Ovary (tissue), 9 donors: ENCODE data around the gene BIRC6. TPM values are rescaled to one million over a fixed set of nuclear protein-coding genes. Genes with fewer than 3 reads are reported as not detected.

Source experiments
- DNase-seq, 5 donors: peaks; one replicate each; pipeline ENCODE4 v3.0.0-alpha.2; 2019 to 2020
- H3K27ac ChIP-seq, 2 donors: fragments of 200-600 bp; one replicate each; pipeline versions ENCODE4 v1.5.1 to v1.8.0; 2019 to 2022
- H3K27me3 ChIP-seq: fragments of 200-600 bp; one replicate; pipeline ENCODE4 v1.8.0; 2022
- H3K36me3 ChIP-seq: fragments of 200-600 bp; sonication (generic); one replicate; pipeline ENCODE4 v1.5.1; 2019
- H3K4me1 ChIP-seq: one replicate; pipeline ENCODE4 v1.8.1; 2013; ENCODE audit warnings: mild to moderate bottlenecking, moderate library complexity; ENCODE audit not compliant: insufficient read depth
- H3K4me3 ChIP-seq: fragments of 200-600 bp; sonication (generic); one replicate; pipeline ENCODE4 v1.5.1; 2017
- H3K9me3 ChIP-seq, 2 donors: fragments of 200-600 bp in 1 of 2; sonication (generic) in 1 of 2; one replicate each; pipeline versions ENCODE4 v1.5.1 to v1.8.1; 2013 to 2019; ENCODE audit warnings: mild to moderate bottlenecking in 1 of 2, moderate library complexity in 1 of 2
- CTCF ChIP-seq, 3 donors: fragments of 450-650 bp in 2 of 3; fragments of 200-600 bp in 1 of 3; IDR thresholded peaks; one replicate each; pipeline versions ENCODE4 v1.5.1 to v1.8.0; 2016 to 2022; ENCODE audit warnings: antibody characterized with exemption in 3 of 3, mild to moderate bottlenecking in 1 of 3
- EP300 ChIP-seq: sonication (generic); formaldehyde crosslinking; IDR thresholded peaks from one replicate; pipeline ENCODE4 v1.6.1; 2017; ENCODE audit warnings: antibody characterized with exemption
- POLR2A ChIP-seq: fragments of 450-650 bp; IDR thresholded peaks from one replicate; pipeline ENCODE4 v1.6.1; 2017; ENCODE audit warnings: antibody characterized with exemption, mild to moderate bottlenecking, moderate library complexity
- WGBS, 3 donors: extraction: QIAGEN DNeasy Blood & Tissue Kit in 1 of 3; methylation state at CpG; one replicate each; pipeline versions ENCODE4 v1.1.5 to v1.1.7; 2013 to 2017; 5-methylcytosine and 5-hydroxymethylcytosine counted together
- intact Hi-C, 4 donors: fragments of 100-400 bp; cut with DNase I; formaldehyde crosslinking; loops; one replicate each; pipeline versions ENCODE4 v1.11.0 to v1.15.1; 2022 to 2023
- polyA plus RNA-seq, 2 donors: library from polyadenylated mRNA; stranded (reverse); fragments of 200-250 nt in 1 of 2; fragments of 350-450 nt in 1 of 2; fragmentation: Illumina TruSeq in 1 of 2; extraction: RNeasy Lipid Tissue Mini Kit (QIAGEN cat#74804) in 1 of 2; gene quantifications; one replicate each; pipeline ENCODE4 v1.2.3, GENCODE V29; 2013 to 2014
- total RNA-seq, 7 donors: library from RNA; depleted of rRNA in 2 of 7; stranded (reverse); fragments of >200 nt in 2 of 7; fragmentation: NEBNext Ultra II Directional in 3 of 7; extraction: Animal tissue kit (Norgen Biotek cat#: 25700) in 3 of 7; gene quantifications; one replicate each; pipeline versions ENCODE4 v1.1.0 to v1.2.4, GENCODE V29; 2016 to 2023
- donor health status: DM: no; HTN: no; CAD: no; lungs with moderate emphysema.
- donor health status: DM: no; HTN: no; CAD: no.
- donor health status: Bipolar disorder and iron deficiency.
- donor health status: DM: yes; HTN: yes; CAD: no.
- donor health status: DM: no; HTN: no; CAD: no.
- donor health status: DM: yes; HTN: yes; CAD: no.

BIRC6 gene
- total and polyA plus RNA-seq, 9 donors, result 24.0 to 125 (median 92.2) TPM

DNA sequence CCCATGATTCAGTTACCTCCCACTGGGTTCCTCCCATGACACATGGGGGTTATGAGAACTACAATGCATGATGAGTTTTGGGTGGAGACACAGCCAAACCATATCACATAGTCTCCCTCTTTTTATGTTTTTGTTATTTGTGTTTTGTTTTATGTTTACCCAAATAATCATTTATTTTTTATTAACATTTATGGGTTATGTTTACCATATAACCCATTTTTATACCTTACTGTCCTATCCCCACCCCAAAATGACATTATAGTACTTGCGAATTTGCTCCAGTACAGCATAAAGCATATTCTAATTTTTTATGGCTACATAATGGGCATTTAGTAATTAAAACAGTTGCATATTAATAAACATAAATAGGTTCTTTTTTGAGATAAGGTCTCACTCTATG lies 209.1 kb downstream of the BIRC6 start:
- Histone ChIP-seq H3K9me3 (peaks cover 0 to 3% of the 10 kb centered on the region in 2 donors), H3K27me3 (no peaks in the 10 kb centered on the region), H3K4me1 (no peaks in the 10 kb centered on the region), H3K36me3 (no peaks in the 10 kb centered on the region), H3K4me3 (no peak overlapping the region), H3K27ac (no peak overlapping the region)
- intact Hi-C loops, result no loop called here
- 96 to 98% (median 98%) methylated on average over 1 of the region's 1 CpG for WGBS, 3 donors
- TF ChIP-seq EP300 (no peak), POLR2A (no peak), CTCF (IDR thresholded peaks at IDR 0.05) (no peak)
- no peak for DNase-seq

DNA sequence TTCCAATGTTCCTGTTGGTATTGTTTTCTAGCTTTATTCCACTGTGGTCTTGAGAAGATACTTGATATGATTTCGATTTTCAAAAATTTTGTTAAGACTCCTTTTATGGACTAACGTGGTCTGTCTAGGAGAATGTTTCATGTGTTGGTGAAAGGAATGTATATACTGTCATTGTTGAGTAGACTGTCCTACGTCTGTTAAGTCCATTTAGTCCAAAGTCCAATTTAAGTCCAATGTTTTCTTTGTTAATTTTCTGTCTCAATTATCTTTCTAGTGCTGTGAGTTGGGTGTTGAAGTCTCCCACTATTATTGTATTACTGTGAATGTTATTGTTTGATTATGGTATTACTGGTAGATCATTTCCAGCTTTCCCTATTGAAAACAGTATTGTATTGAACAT lies 215.2 kb downstream of the BIRC6 start:
- Histone ChIP-seq H3K27me3 (no peaks in the 10 kb centered on the region), H3K9me3 (no peaks in the 10 kb centered on the region)

GRCh38 chr2:32572737-32573136 lies 215.9 kb downstream of the BIRC6 start:
- no peak for TF ChIP-seq POLR2A
- TF ChIP-seq CTCF (IDR thresholded peaks at IDR 0.05), result no peak
- Histone ChIP-seq H3K9me3 (no peaks in the 10 kb centered on the region), H3K4me3 (no peak overlapping the region), H3K27me3 (no peaks in the 10 kb centered on the region), H3K4me1 (no peaks in the 10 kb centered on the region), H3K27ac (no peak overlapping the region), H3K36me3 (no peaks in the 10 kb centered on the region)
- intact Hi-C loops, result no loop called here
- WGBS, 3 donors, result 92 to 100% (median 100%) methylated on average over 2 of the region's 2 CpGs
- DNase-seq, result no peak

More for the DNA sequence above, 215.2 kb downstream of the BIRC6 start:
- H3K4me1 ChIP-seq, result no peaks in the 10 kb centered on the region
- H3K27ac ChIP-seq, result no peak overlapping the region
- TF ChIP-seq POLR2A (no peak), CTCF (IDR thresholded peaks at IDR 0.05) (no peak), EP300 (no peak)
- H3K36me3 ChIP-seq, result no peaks in the 10 kb centered on the region
- WGBS, 3 donors, result 90 to 99% (median 94%) methylated on average over 3 of the region's 3 CpGs
- H3K4me3 ChIP-seq, result no peak overlapping the region
- no peak for DNase-seq
- intact Hi-C loops, result no loop called here

DNA sequence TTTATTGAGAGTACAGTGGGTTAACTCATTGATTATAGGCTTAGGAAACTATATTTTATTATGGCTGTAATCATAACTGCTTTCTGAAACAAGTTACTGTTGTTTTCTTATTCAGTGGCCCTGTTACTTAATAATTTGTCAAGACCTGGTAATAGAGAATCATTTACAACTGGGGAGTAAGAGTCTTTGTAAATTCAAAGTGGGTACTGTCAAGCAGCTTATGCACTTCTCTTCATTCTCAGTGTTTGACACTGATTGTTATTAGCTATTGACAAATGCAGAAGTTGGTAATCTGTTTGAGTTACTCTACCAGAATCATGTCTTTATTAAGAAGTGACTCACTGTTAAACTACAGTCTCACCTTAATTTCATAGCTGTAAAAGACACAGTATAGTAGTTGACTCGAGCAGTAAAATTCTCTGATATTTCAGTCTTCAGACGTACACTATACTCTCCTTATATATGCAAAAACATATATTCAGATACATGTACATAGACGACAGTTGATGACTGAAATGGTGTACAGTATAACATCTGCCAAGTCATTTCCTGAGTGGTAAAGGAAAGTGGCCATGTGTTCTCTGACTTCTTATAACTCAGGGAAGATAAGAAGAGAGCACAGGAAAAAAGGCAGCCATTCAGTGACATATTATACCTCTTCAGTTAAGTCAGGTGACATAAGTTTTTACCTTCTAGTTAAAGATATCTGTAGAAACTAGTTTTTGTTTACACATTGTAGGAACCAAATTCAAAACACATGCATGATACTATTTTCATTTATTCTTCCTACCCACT lies 235.0 kb downstream of the BIRC6 start:
- DNase-seq, result no peak
- 80 to 88% (median 82%) methylated on average over 3 of the region's 3 CpGs for WGBS, 3 donors
- H3K27me3 ChIP-seq, result no peaks in the 10 kb centered on the region

More for the DNA sequence above, 235.0 kb downstream of the BIRC6 start:
- no peak overlapping the region for H3K27ac ChIP-seq
- H3K4me1 ChIP-seq, result no peaks in the 10 kb centered on the region
- H3K36me3 ChIP-seq, result no peaks in the 10 kb centered on the region
- TF ChIP-seq POLR2A (no peak), CTCF (IDR thresholded peaks at IDR 0.05) (no peak), EP300 (no peak)
- H3K4me3 ChIP-seq, result no peak overlapping the region
- intact Hi-C loops, result no loop called here
- H3K9me3 ChIP-seq, result no peaks in the 10 kb centered on the region
